NT2/D1 (cell line): ENCODE data around the gene CDK5RAP2.

Experiments used
- SUZ12 ChIP-seq: IDR thresholded peaks from 2 replicates; pipeline ENCODE4 v1.6.1; 2011; ENCODE audit not compliant: insufficient read length, insufficient read depth; ENCODE audit errors: extremely low read depth
- YY1 ChIP-seq: IDR thresholded peaks from 2 replicates; pipeline ENCODE4 v1.6.1; 2011; ENCODE audit not compliant: insufficient read length, insufficient read depth
- ZNF274 ChIP-seq: IDR thresholded peaks from 2 replicates; pipeline ENCODE4 v1.6.1; 2011; ENCODE audit warnings: mild to moderate bottlenecking, low read depth, low read length

DNA sequence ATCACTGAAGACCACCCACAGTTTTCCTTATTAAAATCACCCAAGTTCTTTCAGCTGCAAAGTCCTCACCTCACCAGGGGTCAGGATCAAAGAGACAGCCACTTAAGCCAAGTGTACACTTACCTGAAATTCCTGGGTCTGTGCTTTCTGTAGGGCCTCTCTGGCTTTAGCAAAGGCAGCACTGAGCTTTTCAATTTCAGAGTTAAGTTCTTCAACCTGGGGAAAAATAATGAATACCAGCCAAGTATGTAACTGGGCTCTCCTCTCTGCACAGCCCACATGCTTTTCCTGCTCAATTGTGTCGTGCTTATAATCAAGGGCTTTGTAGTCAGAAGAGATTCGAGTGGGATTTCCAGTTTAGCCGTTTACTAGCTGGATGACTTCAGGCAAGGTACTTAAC lies 55.1 kb downstream of the CDK5RAP2 start:
- no peak for TF ChIP-seq ZNF274
- no peak for TF ChIP-seq YY1
- no peak for TF ChIP-seq SUZ12
